Measurements from ENCODE around the gene UGT1A5. TPM values are rescaled to one million over a fixed set of nuclear protein-coding genes. Genes with fewer than 3 reads are reported as not detected.

UGT1A5 gene
- total and polyA plus RNA-seq, 10 of the 15 experiments (the other 5 are each of a cell fraction or from before 2014, with no cell fraction given), result not detected

DNA sequence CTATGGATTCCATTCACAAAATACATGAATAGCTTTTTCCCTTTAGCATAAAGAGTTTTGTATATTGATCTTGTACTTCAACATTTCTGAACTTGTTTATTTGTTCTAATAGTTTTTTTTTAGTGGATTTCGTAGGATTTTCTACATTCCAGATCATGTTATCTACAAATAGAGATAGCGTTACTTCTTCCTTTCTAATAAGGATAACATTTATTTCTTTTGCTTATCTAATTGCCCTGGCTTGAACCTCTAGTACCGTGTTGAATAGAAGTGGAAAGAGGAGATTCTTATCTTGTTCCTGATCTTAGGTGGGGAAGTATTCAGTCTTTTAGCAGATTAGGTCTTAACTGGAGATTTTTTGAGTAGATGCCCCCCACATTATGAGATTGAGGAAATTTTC, 10.5 kb upstream of the UGT1A5 start:
- Histone ChIP-seq H3K27ac (ENCODE audit: control insufficient read depth, insufficient read depth) (no peak overlapping the region), H3K79me2 (ENCODE audit: control insufficient read depth, insufficient read depth, low read length) (no peaks in the 10 kb centered on the region), H2AFZ (ENCODE audit: control insufficient read depth, low read depth, low read length) (no peak overlapping the region), H3K4me3 (no peak overlapping the region), H3K27me3 (replicated peaks in 1 of 2; ENCODE audit: control insufficient read depth in 2 of 2, insufficient read depth in 2 of 2, low read length in 1 of 2) (no peaks in the 10 kb centered on the region), H4K20me1 (ENCODE audit: control insufficient read depth, insufficient read depth) (no peaks in the 10 kb centered on the region), H3K4me1 (ENCODE audit: control insufficient read depth, insufficient read depth, low read length) (no peaks in the 10 kb centered on the region), H3K9ac (ENCODE audit: control insufficient read depth, insufficient read depth, low read length) (no peak overlapping the region), H3K4me2 (ENCODE audit: control insufficient read depth, insufficient read depth) (no peak overlapping the region), H3K36me3 (ENCODE audit: control insufficient read depth in 2 of 2, insufficient read depth in 2 of 2, low read length in 1 of 2) (no peaks in the 10 kb centered on the region), H3K9me3 (replicated peaks; ENCODE audit: control insufficient read depth, insufficient read depth, low read length) (no peaks in the 10 kb centered on the region)
- ATAC-seq (no peak), DNase-seq (ENCODE audit: low read depth, low spot score) (no peak), FAIRE-seq (no peak)
- no peak for TF ChIP-seq PAX5 (IDR thresholded peaks at IDR 0.05; ENCODE audit: borderline replicate concordance, low read depth, low read length)
- TF ChIP-seq, protein P1, sequence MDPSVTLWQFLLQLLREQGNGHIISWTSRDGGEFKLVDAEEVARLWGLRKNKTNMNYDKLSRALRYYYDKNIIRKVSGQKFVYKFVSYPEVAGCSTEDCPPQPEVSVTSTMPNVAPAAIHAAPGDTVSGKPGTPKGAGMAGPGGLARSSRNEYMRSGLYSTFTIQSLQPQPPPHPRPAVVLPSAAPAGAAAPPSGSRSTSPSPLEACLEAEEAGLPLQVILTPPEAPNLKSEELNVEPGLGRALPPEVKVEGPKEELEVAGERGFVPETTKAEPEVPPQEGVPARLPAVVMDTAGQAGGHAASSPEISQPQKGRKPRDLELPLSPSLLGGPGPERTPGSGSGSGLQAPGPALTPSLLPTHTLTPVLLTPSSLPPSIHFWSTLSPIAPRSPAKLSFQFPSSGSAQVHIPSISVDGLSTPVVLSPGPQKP (IDR thresholded peaks at IDR 0.05; ENCODE audit: low read depth, low read length), result no peak
- TF ChIP-seq, protein P2, sequence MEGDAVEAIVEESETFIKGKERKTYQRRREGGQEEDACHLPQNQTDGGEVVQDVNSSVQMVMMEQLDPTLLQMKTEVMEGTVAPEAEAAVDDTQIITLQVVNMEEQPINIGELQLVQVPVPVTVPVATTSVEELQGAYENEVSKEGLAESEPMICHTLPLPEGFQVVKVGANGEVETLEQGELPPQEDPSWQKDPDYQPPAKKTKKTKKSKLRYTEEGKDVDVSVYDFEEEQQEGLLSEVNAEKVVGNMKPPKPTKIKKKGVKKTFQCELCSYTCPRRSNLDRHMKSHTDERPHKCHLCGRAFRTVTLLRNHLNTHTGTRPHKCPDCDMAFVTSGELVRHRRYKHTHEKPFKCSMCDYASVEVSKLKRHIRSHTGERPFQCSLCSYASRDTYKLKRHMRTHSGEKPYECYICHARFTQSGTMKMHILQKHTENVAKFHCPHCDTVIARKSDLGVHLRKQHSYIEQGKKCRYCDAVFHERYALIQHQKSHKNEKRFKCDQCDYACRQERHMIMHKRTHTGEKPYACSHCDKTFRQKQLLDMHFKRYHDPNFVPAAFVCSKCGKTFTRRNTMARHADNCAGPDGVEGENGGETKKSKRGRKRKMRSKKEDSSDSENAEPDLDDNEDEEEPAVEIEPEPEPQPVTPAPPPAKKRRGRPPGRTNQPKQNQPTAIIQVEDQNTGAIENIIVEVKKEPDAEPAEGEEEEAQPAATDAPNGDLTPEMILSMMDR (IDR thresholded peaks at IDR 0.05 in 2 of 3, conservative IDR thresholded peaks at IDR 0.05 in 1 of 3; ENCODE audit: control insufficient read depth in 2 of 3, extremely low read depth in 1 of 3, insufficient read depth in 1 of 3, low read depth in 3 of 3, low read length in 3 of 3), result no peak
- TF ChIP-seq MYC (IDR thresholded peaks at IDR 0.05; ENCODE audit: insufficient read depth, insufficient read length, insufficient replicate concordance, low read length, severe bottlenecking), result no peak
- no peak for TF ChIP-seq SMAD5 (IDR thresholded peaks at IDR 0.05; ENCODE audit: low read depth)
- TF ChIP-seq JUND (IDR thresholded peaks at IDR 0.05; ENCODE audit: low read depth, low read length), result no peak
- TF ChIP-seq HDAC2 (IDR thresholded peaks at IDR 0.05), result no peak
- no peak for TF ChIP-seq PML (IDR thresholded peaks at IDR 0.05; ENCODE audit: low read length)
- no peak for TF ChIP-seq IKZF2 (IDR thresholded peaks at IDR 0.05)
- TF ChIP-seq SMAD1 (IDR thresholded peaks at IDR 0.05; ENCODE audit: low read depth, partially characterized antibody), result no peak
- TF ChIP-seq, protein P3, sequence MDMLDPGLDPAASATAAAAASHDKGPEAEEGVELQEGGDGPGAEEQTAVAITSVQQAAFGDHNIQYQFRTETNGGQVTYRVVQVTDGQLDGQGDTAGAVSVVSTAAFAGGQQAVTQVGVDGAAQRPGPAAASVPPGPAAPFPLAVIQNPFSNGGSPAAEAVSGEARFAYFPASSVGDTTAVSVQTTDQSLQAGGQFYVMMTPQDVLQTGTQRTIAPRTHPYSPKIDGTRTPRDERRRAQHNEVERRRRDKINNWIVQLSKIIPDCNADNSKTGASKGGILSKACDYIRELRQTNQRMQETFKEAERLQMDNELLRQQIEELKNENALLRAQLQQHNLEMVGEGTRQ (IDR thresholded peaks at IDR 0.05; ENCODE audit: borderline replicate concordance, low read depth, low read length), result no peak
- TF ChIP-seq ZNF24 (IDR thresholded peaks at IDR 0.05), result no peak
- TF ChIP-seq HDGF (IDR thresholded peaks at IDR 0.05), result no peak
- no peak for TF ChIP-seq CBX5 (IDR thresholded peaks at IDR 0.05; ENCODE audit: low read depth)
- no peak for TF ChIP-seq HDAC6 (IDR thresholded peaks at IDR 0.05; ENCODE audit: unreplicated experiment)
- CTCF ChIA-PET, result no interaction called here
- RAD21 ChIA-PET (ENCODE audit: unreplicated experiment), result no interaction called here
- BruUV-seq (replicated peaks), result no TSS peak
- POLR2A ChIA-PET, result no interaction called here
- SMC1A ChIA-PET (ENCODE audit: uncharacterized antibody, unreplicated experiment), result no interaction called here
- 35% methylated on average over 3 of the region's 3 CpGs for WGBS (ENCODE audit: insufficient coverage, insufficient replicate concordance, low lambda C conversion rate, missing lambda C conversion rate)
- in situ Hi-C loops (cut with MboI) (no loop called here), intact Hi-C loops (cut with micrococcal nuclease; ENCODE audit: unreplicated experiment) (no loop called here)

All from GM12878 (cell line).